K562 (cell line): ENCODE measurements around the gene RELA. TPM values are rescaled to one million over a fixed set of nuclear protein-coding genes. Genes with fewer than 3 reads are reported as not detected.

Experiments
- CEBPZ ChIP-seq: fragments of 150-350 bp; IDR thresholded peaks from 2 replicates; pipeline ENCODE4 v1.6.1; 2014; ENCODE audit warnings: low read depth, mild to moderate bottlenecking, low read length, borderline replicate concordance
- EGR1 ChIP-seq: fragments of 450-650 bp; conservative IDR thresholded peaks from 2 replicates; pipeline ENCODE4 v1.6.1; 2017; ENCODE audit warnings: mild to moderate bottlenecking
- NELFE ChIP-seq: IDR thresholded peaks from 2 replicates; pipeline ENCODE4 v1.6.1; 2011; ENCODE audit warnings: mild to moderate bottlenecking; ENCODE audit not compliant: insufficient read depth, insufficient read length
- NRF1 ChIP-seq, 2 experiments: fragments of 450-650 bp; IDR thresholded peaks in 1 of 2; conservative IDR thresholded peaks in 1 of 2; 2 replicates each; pipeline ENCODE4 v1.6.1; 2014; ENCODE audit warnings: mild to moderate bottlenecking in 2 of 2
- PREB ChIP-seq: sonication (generic); formaldehyde crosslinking; IDR thresholded peaks from 2 replicates; pipeline ENCODE4 v1.8.1; 2023; ENCODE audit warnings: mild to moderate bottlenecking, missing genetic modification reagents
- RAD21 ChIP-seq, 2 experiments: fragments of 250-450 bp in 1 of 2; fragments of 450-650 bp in 1 of 2; sonication (Bioruptor Pico) in 1 of 2; formaldehyde crosslinking in 1 of 2; IDR thresholded peaks in 1 of 2; conservative IDR thresholded peaks in 1 of 2; 2 replicates each; pipeline versions ENCODE4 v1.4.0 to v1.8.0; 2020 to 2022; ENCODE audit warnings: mild to moderate bottlenecking in 2 of 2, moderate library complexity in 1 of 2
- SIRT6 ChIP-seq: IDR thresholded peaks from one replicate; pipeline ENCODE4 v1.6.1; 2012; ENCODE audit warnings: low read depth, mild to moderate bottlenecking, control low read depth, inconsistent platforms, low read length, moderate library complexity
- SOX6 ChIP-seq: fragments of 450-650 bp; IDR thresholded peaks from 2 replicates; pipeline ENCODE4 v1.6.1; 2014; ENCODE audit warnings: mild to moderate bottlenecking
- ZBTB43 ChIP-seq: sonication (generic); formaldehyde crosslinking; IDR thresholded peaks from 2 replicates; pipeline ENCODE4 v1.8.0; 2023; ENCODE audit warnings: mild to moderate bottlenecking, missing genetic modification reagents
- ZKSCAN3 ChIP-seq: fragments of 250-450 bp; sonication (Bioruptor Pico); IDR thresholded peaks from 2 replicates; pipeline ENCODE4 v1.4.0; 2020
- ZNF668 ChIP-seq: fragments of 250-450 bp; sonication (Bioruptor Pico); IDR thresholded peaks from 2 replicates; pipeline ENCODE4 v1.8.0; 2022; ENCODE audit warnings: mild to moderate bottlenecking, inconsistent platforms
- ZNF695 ChIP-seq: fragments of 450-650 bp; formaldehyde crosslinking; IDR thresholded peaks from 2 replicates; pipeline ENCODE4 v1.4.0; 2020; ENCODE audit warnings: mild to moderate bottlenecking, moderate library complexity
- polyA plus RNA-seq, 8 experiments: library from polyadenylated mRNA; depleted of rRNA in 4 of 8; stranded (reverse) in 5 of 8; unstranded in 3 of 8; fragments of >200 nt; fragmentation: Nextera tagmentation in 2 of 8; fragmentation: Illumina TruSeq in 1 of 8; extraction: Ambion mirVana in 2 of 8; extraction: Trizol in 1 of 8; gene quantifications; 2 replicates each; pipeline versions ENCODE4 v1.2.1 to v1.2.3, GENCODE V29; 2011 to 2014; ENCODE audit warnings: inconsistent platforms in 1 of 8, missing spikeins in 1 of 8
- total RNA-seq, 7 experiments: library from RNA; depleted of rRNA in 6 of 7; stranded (reverse); fragments of >200 nt in 6 of 7; fragmentation: Illumina TruSeq in 2 of 7; extraction: Trizol in 2 of 7; gene quantifications; 2 replicates each; pipeline versions ENCODE4 v1.2.1 to v1.2.3, GENCODE V29; 2011 to 2021; ENCODE audit warnings: low replicate concordance in 1 of 7
- TF ChIP-seq, protein P1 (sequence below): fragments of 450-650 bp; IDR thresholded peaks from 2 replicates; pipeline ENCODE4 v1.6.1; 2018; ENCODE audit not compliant: partially characterized antibody
- TF ChIP-seq, protein P2 (sequence below): fragments of 450-650 bp; IDR thresholded peaks from 2 replicates; pipeline ENCODE4 v1.7.1; 2018; ENCODE audit warnings: mild to moderate bottlenecking, low read depth; ENCODE audit not compliant: partially characterized antibody

Gene RELA
- total and polyA plus RNA-seq, 9 of the 15 experiments (the other 6 are each of a cell fraction or from before 2014, with no cell fraction given): 6.0 to 67.4 (median 20.6) TPM

- TF ChIP-seq, protein P1, sequence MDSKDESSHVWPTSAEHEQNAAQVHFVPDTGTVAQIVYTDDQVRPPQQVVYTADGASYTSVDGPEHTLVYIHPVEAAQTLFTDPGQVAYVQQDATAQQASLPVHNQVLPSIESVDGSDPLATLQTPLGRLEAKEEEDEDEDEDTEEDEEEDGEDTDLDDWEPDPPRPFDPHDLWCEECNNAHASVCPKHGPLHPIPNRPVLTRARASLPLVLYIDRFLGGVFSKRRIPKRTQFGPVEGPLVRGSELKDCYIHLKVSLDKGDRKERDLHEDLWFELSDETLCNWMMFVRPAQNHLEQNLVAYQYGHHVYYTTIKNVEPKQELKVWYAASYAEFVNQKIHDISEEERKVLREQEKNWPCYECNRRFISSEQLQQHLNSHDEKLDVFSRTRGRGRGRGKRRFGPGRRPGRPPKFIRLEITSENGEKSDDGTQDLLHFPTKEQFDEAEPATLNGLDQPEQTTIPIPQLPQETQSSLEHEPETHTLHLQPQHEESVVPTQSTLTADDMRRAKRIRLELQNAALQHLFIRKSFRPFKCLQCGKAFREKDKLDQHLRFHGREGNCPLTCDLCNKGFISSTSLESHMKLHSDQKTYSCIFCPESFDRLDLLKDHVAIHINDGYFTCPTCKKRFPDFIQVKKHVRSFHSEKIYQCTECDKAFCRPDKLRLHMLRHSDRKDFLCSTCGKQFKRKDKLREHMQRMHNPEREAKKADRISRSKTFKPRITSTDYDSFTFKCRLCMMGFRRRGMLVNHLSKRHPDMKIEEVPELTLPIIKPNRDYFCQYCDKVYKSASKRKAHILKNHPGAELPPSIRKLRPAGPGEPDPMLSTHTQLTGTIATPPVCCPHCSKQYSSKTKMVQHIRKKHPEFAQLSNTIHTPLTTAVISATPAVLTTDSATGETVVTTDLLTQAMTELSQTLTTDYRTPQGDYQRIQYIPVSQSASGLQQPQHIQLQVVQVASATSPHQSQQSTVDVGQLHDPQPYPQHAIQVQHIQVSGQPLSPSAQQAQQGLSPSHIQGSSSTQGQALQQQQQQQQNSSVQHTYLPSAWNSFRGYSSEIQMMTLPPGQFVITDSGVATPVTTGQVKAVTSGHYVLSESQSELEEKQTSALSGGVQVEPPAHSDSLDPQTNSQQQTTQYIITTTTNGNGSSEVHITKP: peak; percentile 71
- TF ChIP-seq ZKSCAN3 (no peak), ZNF668 (no peak), EGR1 (peak; percentile 55; the same call in 1 of the 2 replicates), NELFE (no peak), PREB (CRISPR knock-in tag) (no peak), ZNF695 (CRISPR knock-in tag) (no peak), NRF1 (conservative IDR thresholded peaks at IDR 0.05 in 1 of 2, IDR thresholded peaks at IDR 0.05 in 1 of 2) (peak; percentile 100), SIRT6 (no peak), CEBPZ (peak; percentile 51; the same call in 1 of the 2 replicates), SOX6 (no peak; the same call in 1 of the 2 replicates), ZBTB43 (CRISPR knock-in tag) (no peak), RAD21 (CRISPR knock-in tag; conservative IDR thresholded peaks at IDR 0.05 in 1 of 2, IDR thresholded peaks at IDR 0.05 in 1 of 2) (no peak)
- TF ChIP-seq, protein P2, sequence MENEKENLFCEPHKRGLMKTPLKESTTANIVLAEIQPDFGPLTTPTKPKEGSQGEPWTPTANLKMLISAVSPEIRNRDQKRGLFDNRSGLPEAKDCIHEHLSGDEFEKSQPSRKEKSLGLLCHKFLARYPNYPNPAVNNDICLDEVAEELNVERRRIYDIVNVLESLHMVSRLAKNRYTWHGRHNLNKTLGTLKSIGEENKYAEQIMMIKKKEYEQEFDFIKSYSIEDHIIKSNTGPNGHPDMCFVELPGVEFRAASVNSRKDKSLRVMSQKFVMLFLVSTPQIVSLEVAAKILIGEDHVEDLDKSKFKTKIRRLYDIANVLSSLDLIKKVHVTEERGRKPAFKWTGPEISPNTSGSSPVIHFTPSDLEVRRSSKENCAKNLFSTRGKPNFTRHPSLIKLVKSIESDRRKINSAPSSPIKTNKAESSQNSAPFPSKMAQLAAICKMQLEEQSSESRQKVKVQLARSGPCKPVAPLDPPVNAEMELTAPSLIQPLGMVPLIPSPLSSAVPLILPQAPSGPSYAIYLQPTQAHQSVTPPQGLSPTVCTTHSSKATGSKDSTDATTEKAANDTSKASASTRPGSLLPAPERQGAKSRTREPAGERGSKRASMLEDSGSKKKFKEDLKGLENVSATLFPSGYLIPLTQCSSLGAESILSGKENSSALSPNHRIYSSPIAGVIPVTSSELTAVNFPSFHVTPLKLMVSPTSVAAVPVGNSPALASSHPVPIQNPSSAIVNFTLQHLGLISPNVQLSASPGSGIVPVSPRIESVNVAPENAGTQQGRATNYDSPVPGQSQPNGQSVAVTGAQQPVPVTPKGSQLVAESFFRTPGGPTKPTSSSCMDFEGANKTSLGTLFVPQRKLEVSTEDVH: peak; percentile 89
Observed at GRCh38 chr11:65615229-65615949, 47.3 kb downstream of the RELA start, which contains the start of gene PCNX3 (continued).
